Nephron (organoid): ENCODE data around the gene PHAF1.

Experiments
- H3K27ac Mint-ChIP-seq, 3 experiments: 2 replicates each; pipeline ENCODE4 v1.8.0; 2020; ENCODE audit warnings: mixed read lengths in 3 of 3, mild to moderate bottlenecking in 2 of 3, moderate library complexity in 1 of 3
- H3K27me3 Mint-ChIP-seq: 2 replicates; pipeline ENCODE4 v1.8.0; 2021; ENCODE audit warnings: low read depth, mild to moderate bottlenecking, moderate library complexity, mixed read lengths
- H3K36me3 Mint-ChIP-seq: 2 replicates; pipeline ENCODE4 v1.8.0; 2020; ENCODE audit warnings: low read depth, mixed read lengths
- H3K4me1 Mint-ChIP-seq: 2 replicates; pipeline ENCODE4 v1.8.0; 2020; ENCODE audit warnings: mixed read lengths
- H3K4me3 Mint-ChIP-seq, 3 experiments: 2 replicates each; pipeline ENCODE4 v1.8.0; 2020; ENCODE audit warnings: mild to moderate bottlenecking in 3 of 3, mixed read lengths in 3 of 3, moderate library complexity in 2 of 3
- H3K9me3 Mint-ChIP-seq: 2 replicates; pipeline ENCODE4 v1.8.0; 2020; ENCODE audit warnings: mixed read lengths
- CTCF ChIP-seq, 3 experiments: fragments of 200-600 bp; sonication (generic); IDR thresholded peaks; one replicate each; pipeline ENCODE4 v1.5.0; 2021; ENCODE audit warnings: antibody characterized with exemption in 3 of 3; ENCODE audit not compliant: unreplicated experiment in 3 of 3

The PHAF1 gene

GRCh38 chr16:67188323-67188722 is 78.6 kb downstream of the PHAF1 start:
- no peaks in the 10 kb centered on the region for H3K9me3 Mint-ChIP-seq
- H3K4me1 Mint-ChIP-seq = peaks cover 26% of the 10 kb centered on the region
- H3K36me3 Mint-ChIP-seq = no peaks in the 10 kb centered on the region
- H3K27me3 Mint-ChIP-seq = peaks cover 10% of the 10 kb centered on the region
- H3K4me3 Mint-ChIP-seq = peak overlapping the region in 1 of 3 experiments; percentile 57
- TF ChIP-seq CTCF (IDR thresholded peaks at IDR 0.05; ENCODE audit: unreplicated experiment in 3 of 3) = no peak
- H3K27ac Mint-ChIP-seq = no peak overlapping the region

- Mint-ChIP-seq H3K4me3 (no peak overlapping the region), H3K27me3 (peaks cover 10% of the 10 kb centered on the region), H3K27ac (no peak overlapping the region), H3K9me3 (no peaks in the 10 kb centered on the region), H3K4me1 (peaks cover 30% of the 10 kb centered on the region), H3K36me3 (peaks cover under 1% of the 10 kb centered on the region)
- no peak for TF ChIP-seq CTCF (IDR thresholded peaks at IDR 0.05; ENCODE audit: unreplicated experiment in 3 of 3)
These were observed 79.1 kb downstream of the PHAF1 start for GRCh38 chr16:67188798-67189197.

- H3K27ac Mint-ChIP-seq = peak within 1 kb of the TSS in 2 of 3 experiments; percentile 6 to 23
- H3K4me3 Mint-ChIP-seq = peak within 1 kb of the TSS; percentile 86 to 93 (median 89)
- H3K36me3 Mint-ChIP-seq = peaks cover 10% of the 10 kb centered on the region
- no peak for TF ChIP-seq CTCF (IDR thresholded peaks at IDR 0.05; ENCODE audit: unreplicated experiment in 3 of 3)
- H3K9me3 Mint-ChIP-seq = no peaks in the 10 kb centered on the region
- H3K27me3 Mint-ChIP-seq = peaks cover 9% of the 10 kb centered on the region
- H3K4me1 Mint-ChIP-seq = peaks cover 33% of the 10 kb centered on the region
These were observed 80.3 kb downstream of the PHAF1 start, which contains the start of gene EXOC3L1 for GRCh38 chr16:67190041-67190440. Gene EXOC3L1, minus strand, starts transcription at chr16:67190136. Its CDS starts 460 bp downstream, at chr16:67189676.

- Mint-ChIP-seq H3K27ac (peak overlapping the region in 2 of 3 experiments; percentile 6 to 23), H3K36me3 (peaks cover 16% of the 10 kb centered on the region), H3K27me3 (peaks cover 3% of the 10 kb centered on the region), H3K4me3 (peak overlapping the region; percentile 86 to 93 (median 89)), H3K9me3 (no peaks in the 10 kb centered on the region), H3K4me1 (peaks cover 26% of the 10 kb centered on the region)
- no peak for TF ChIP-seq CTCF (IDR thresholded peaks at IDR 0.05; ENCODE audit: unreplicated experiment in 3 of 3)
These were observed 81.0 kb downstream of the PHAF1 start for GRCh38 chr16:67190448-67191399.

- peak overlapping the region; percentile 2 to 86 (median 67) for H3K27ac Mint-ChIP-seq
- peaks cover 23% of the 10 kb centered on the region for H3K36me3 Mint-ChIP-seq
- H3K4me3 Mint-ChIP-seq = peak overlapping the region; percentile 86 to 93 (median 89)
- H3K27me3 Mint-ChIP-seq = no peaks in the 10 kb centered on the region
- no peak for TF ChIP-seq CTCF (IDR thresholded peaks at IDR 0.05; ENCODE audit: unreplicated experiment in 3 of 3)
- peaks cover 29% of the 10 kb centered on the region for H3K4me1 Mint-ChIP-seq
- H3K9me3 Mint-ChIP-seq = no peaks in the 10 kb centered on the region
These were observed 81.8 kb downstream of the PHAF1 start for GRCh38 chr16:67191411-67191994.
